KG1 (cell line): ENCODE data around the gene DCAF15.

Source experiments
- DNase-seq: peaks from one replicate; lab custom pipeline; 2025; lab: John Stamatoyannopoulos, UW

Gene DCAF15

GRCh38 chr19:13930402-13930801 lies 21.9 kb upstream of the DCAF15 start:
- no peak for DNase-seq

GRCh38 chr19:13931391-13932148 lies 20.7 kb upstream of the DCAF15 start:
- no peak for DNase-seq

GRCh38 chr19:13932149-13932637 lies 20.1 kb upstream of the DCAF15 start:
- DNase-seq = no peak

GRCh38 chr19:13932911-13933393 lies 19.4 kb upstream of the DCAF15 start:
- DNase-seq = no peak

- DNase-seq = no peak
These were observed 17.6 kb upstream of the DCAF15 start for GRCh38 chr19:13934785-13935109.

GRCh38 chr19:13935765-13936510 lies 16.4 kb upstream of the DCAF15 start:
- DNase-seq = no peak

- no peak for DNase-seq
These were observed 14.6 kb upstream of the DCAF15 start for GRCh38 chr19:13937479-13938300.

- no peak for DNase-seq
These were observed 13.8 kb upstream of the DCAF15 start, which contains the start of gene PODNL1 for GRCh38 chr19:13938301-13939064. PODNL1 (minus strand) TSS chr19:13938417; CDS start chr19:13938181, 236 bp downstream.

- DNase-seq = no peak
These were observed 10.2 kb upstream of the DCAF15 start for GRCh38 chr19:13942023-13942684.

- no peak for DNase-seq
These were observed 5.9 kb upstream of the DCAF15 start for GRCh38 chr19:13946414-13946813.

GRCh38 chr19:13951043-13951442 lies 1.3 kb upstream of the DCAF15 start:
- DNase-seq = no peak

- no peak for DNase-seq
These were observed 533 bp upstream of the DCAF15 start for GRCh38 chr19:13951799-13952153.

- DNase-seq = no peak
These were observed 722 bp downstream of the DCAF15 start for GRCh38 chr19:13952931-13953531.

- no peak for DNase-seq
These were observed 1.9 kb downstream of the DCAF15 start for GRCh38 chr19:13954185-13954584.

GRCh38 chr19:13955662-13956364 lies 3.5 kb downstream of the DCAF15 start:
- DNase-seq = no peak

GRCh38 chr19:13956365-13956744 lies 4.0 kb downstream of the DCAF15 start:
- no peak for DNase-seq

- DNase-seq = no peak
These were observed 4.7 kb downstream of the DCAF15 start for GRCh38 chr19:13957051-13957450.

- no peak for DNase-seq
These were observed 5.7 kb downstream of the DCAF15 start for GRCh38 chr19:13958043-13958442.

- no peak for DNase-seq
These were observed 7.0 kb downstream of the DCAF15 start for GRCh38 chr19:13959141-13959961.
